Chondrocyte (in vitro differentiated cells): ENCODE measurements around the gene MYO16. TPM values are rescaled to one million over a fixed set of nuclear protein-coding genes. Genes with fewer than 3 reads are reported as not detected.

ENCODE experiments used
- DNase-seq: peaks from one replicate; pipeline ENCODE4 v3.0.0; 2021; ENCODE audit warnings: mixed read lengths, low spot score
- H3K27ac Mint-ChIP-seq: one replicate; pipeline ENCODE4 v1.8.0; 2021; ENCODE audit warnings: mild to moderate bottlenecking, moderate library complexity, mixed read lengths; ENCODE audit not compliant: unreplicated experiment
- H3K27me3 Mint-ChIP-seq: 2 replicates; pipeline ENCODE4 v1.8.0; 2021; ENCODE audit warnings: low read depth, mixed read lengths
- H3K36me3 Mint-ChIP-seq: 2 replicates; pipeline ENCODE4 v1.8.0; 2021; ENCODE audit warnings: low read depth, mixed read lengths
- H3K4me1 Mint-ChIP-seq: 2 replicates; pipeline ENCODE4 v1.8.0; 2021; ENCODE audit warnings: low read depth, mild to moderate bottlenecking, mixed read lengths
- H3K4me3 Mint-ChIP-seq: one replicate; pipeline ENCODE4 v1.8.0; 2021; ENCODE audit warnings: mild to moderate bottlenecking, moderate library complexity, mixed read lengths; ENCODE audit not compliant: unreplicated experiment
- H3K9me3 Mint-ChIP-seq: 2 replicates; pipeline ENCODE4 v1.8.0; 2021; ENCODE audit warnings: low read depth, mixed read lengths
- total RNA-seq: library from RNA; stranded (reverse); gene quantifications from 3 replicates; pipeline ENCODE4 v1.2.1, GENCODE V29; 2021
- TF ChIP-seq, protein P1 (sequence below): fragments of 200-600 bp; sonication (generic); IDR thresholded peaks from 2 replicates; pipeline ENCODE4 v1.5.0; 2021; ENCODE audit warnings: antibody characterized with exemption, mild to moderate bottlenecking, moderate library complexity

Gene MYO16
- total RNA-seq, 1 donor from 2014 or later = 0.12 TPM

DNA sequence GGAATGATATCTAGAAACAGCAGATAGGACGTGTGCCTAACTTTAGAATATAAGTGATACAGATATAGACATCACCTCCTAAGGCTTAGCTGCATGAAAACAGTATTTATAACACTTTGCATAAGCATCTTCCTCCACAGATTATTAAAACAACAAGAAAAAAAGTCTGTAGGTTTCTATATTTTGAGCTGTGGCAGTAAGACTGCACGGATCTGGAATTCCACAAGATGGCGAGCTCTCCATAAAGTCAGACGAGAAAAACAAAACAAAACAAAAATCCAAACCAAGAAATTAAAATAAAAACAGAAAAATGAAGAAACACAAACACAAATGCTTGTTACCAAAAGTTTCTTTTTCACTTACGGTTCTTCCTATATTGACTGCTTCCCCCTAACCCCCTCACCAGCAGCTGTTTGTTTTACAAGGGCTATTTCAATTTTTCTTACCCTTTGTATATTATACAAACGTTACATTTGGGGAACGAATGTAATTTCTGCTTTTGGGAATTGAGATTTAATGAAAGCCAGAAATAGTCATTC is 285.8 kb downstream of the MYO16 start:
- no peak for DNase-seq
- Mint-ChIP-seq H3K4me1 (peaks cover 52% of the 10 kb centered on the region), H3K27ac (peak overlapping the region; percentile 99), H3K27me3 (no peaks in the 10 kb centered on the region), H3K4me3 (peak overlapping the region; percentile 54), H3K9me3 (no peaks in the 10 kb centered on the region), H3K36me3 (no peaks in the 10 kb centered on the region)
- TF ChIP-seq, protein P1, sequence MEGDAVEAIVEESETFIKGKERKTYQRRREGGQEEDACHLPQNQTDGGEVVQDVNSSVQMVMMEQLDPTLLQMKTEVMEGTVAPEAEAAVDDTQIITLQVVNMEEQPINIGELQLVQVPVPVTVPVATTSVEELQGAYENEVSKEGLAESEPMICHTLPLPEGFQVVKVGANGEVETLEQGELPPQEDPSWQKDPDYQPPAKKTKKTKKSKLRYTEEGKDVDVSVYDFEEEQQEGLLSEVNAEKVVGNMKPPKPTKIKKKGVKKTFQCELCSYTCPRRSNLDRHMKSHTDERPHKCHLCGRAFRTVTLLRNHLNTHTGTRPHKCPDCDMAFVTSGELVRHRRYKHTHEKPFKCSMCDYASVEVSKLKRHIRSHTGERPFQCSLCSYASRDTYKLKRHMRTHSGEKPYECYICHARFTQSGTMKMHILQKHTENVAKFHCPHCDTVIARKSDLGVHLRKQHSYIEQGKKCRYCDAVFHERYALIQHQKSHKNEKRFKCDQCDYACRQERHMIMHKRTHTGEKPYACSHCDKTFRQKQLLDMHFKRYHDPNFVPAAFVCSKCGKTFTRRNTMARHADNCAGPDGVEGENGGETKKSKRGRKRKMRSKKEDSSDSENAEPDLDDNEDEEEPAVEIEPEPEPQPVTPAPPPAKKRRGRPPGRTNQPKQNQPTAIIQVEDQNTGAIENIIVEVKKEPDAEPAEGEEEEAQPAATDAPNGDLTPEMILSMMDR = peak; percentile 93

DNA sequence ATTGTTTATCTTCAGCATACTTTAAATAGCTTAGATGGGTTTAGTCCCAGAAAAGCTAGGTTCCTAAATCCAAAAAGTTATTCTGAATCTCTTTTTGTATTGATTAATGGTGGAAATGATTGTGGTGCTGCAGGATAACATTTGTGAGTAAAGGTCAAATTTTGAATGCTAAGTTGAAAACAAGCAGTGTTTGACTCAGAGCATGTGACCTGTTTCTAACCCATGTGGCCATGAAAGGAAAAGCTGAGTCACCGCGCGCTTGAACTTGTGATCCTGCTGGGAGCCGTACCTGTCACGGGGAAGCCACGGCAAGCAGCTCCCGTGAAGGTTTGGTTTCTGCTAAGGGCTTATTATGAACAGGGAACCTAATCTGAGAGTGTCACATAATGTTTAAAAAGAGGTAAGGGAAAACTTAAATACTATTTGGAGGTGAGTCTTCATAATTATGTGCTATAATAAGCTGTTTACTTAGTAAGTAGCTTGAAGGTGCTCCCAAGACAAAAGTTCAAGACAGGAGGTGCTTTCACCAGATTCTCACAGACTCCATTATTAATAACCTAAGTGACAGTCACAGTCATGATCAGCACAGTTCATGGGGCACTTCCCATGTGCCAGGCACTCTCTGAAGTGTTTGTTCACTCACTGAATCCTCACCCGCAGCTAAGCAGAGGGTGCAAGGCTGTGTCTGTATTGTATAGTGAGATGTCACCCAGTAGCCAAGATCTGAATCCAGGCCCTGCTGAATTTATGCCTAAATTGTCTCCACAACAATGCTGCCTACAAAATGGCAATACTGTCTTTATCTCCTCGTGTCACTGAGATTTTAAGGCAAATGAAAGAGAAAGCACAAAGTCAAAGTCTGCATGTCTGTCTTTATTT is 286.5 kb downstream of the MYO16 start:
- H3K27me3 Mint-ChIP-seq = no peaks in the 10 kb centered on the region
- H3K4me1 Mint-ChIP-seq = peaks cover 54% of the 10 kb centered on the region
- peak overlapping the region; percentile 54 for H3K4me3 Mint-ChIP-seq
- H3K36me3 Mint-ChIP-seq = no peaks in the 10 kb centered on the region
- TF ChIP-seq, protein P1 = no peak
- peak overlapping the region; percentile 99 for H3K27ac Mint-ChIP-seq
- H3K9me3 Mint-ChIP-seq = no peaks in the 10 kb centered on the region
- no peak for DNase-seq

DNA sequence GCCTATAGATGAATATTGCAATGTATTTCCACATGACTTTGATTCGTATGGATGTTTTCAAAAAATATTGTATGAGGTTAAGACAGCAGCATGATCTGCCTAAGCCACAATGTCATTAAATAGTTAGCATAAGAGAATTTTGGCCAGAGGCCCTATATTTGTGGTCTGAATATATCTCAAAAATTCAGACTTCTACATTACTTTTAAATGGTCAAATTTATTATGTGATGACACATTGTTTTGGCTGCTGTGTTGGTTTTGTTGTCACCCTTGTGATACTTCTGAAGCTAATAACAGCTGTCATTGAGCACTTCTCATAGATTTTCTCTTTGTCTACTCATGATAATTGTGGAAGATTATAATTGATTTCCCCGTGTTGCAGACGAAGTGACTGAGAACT is 288.2 kb downstream of the MYO16 start:
- TF ChIP-seq, protein P1 = no peak
- Mint-ChIP-seq H3K36me3 (no peaks in the 10 kb centered on the region), H3K9me3 (no peaks in the 10 kb centered on the region), H3K27ac (peak overlapping the region; percentile 53), H3K4me3 (no peak overlapping the region), H3K27me3 (no peaks in the 10 kb centered on the region), H3K4me1 (peaks cover 57% of the 10 kb centered on the region)
- DNase-seq = no peak

DNA sequence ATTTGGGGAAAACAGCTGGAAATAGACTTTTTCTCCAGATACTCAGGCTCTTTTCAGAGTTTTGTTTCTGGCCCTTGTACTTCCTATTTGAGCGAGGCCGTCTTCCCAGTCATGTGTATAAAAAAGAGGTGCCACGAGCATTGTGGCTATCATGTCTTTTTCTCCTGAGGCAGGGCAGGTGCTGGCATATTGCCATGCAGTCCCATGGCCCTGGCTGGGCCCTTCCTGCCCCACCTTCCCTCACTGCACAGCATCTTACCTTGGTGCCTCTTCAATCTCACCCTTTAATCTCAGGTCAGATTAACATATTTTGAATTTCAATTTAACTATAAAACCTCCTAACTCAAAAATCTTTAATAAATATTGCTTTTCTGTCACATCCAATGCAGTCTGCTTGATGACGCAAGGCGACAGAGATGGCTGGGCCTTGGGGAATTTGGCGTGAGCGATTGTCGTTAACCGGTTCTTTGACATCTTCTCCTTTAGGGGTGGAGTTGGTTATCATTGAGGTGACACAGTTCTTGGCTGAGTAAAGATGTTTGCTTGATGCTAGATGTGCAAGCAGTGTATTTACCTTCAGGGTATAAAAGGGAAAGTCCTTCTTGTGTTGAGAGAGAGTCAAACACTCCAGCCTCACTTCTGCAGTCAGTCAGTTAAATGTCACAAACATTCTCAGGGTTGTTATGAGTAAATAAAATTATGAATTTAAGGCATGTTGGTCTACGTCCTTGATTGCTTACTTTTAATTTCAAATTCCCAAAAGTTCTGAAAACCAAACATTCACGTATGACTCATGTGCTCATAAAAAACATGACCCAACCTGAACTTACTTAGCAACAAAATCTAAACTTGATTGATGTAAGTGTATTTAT is 289.9 kb downstream of the MYO16 start:
- Mint-ChIP-seq H3K36me3 (no peaks in the 10 kb centered on the region), H3K27me3 (no peaks in the 10 kb centered on the region), H3K4me3 (no peak overlapping the region), H3K4me1 (peaks cover 56% of the 10 kb centered on the region), H3K27ac (peak overlapping the region; percentile 49), H3K9me3 (no peaks in the 10 kb centered on the region)
- TF ChIP-seq, protein P1 = no peak
- DNase-seq = no peak

DNA sequence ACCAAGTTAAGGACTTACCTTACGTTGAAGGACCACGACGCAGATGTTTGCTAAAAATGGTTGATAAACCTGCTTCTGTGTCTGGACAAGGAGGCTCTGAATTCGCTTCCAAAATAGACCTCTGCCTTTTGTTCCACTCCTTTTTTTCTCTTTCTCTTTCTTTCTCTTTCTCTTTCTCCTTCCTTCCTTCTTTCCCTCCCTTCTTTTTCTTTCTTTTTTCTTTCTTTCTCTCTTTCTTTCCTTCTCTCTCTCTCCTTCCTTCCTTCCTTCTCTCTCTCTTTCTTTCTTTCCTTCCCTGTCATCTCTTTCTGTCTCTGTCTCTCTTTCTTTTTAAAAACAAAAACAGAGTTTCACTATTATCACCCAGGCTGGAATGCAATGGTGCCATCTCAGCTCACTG is 290.7 kb downstream of the MYO16 start:
- no peak for DNase-seq
- H3K4me1 Mint-ChIP-seq = peaks cover 47% of the 10 kb centered on the region
- H3K27ac Mint-ChIP-seq = no peak overlapping the region
- no peaks in the 10 kb centered on the region for H3K9me3 Mint-ChIP-seq
- H3K4me3 Mint-ChIP-seq = no peak overlapping the region
- TF ChIP-seq, protein P1 = no peak
- H3K36me3 Mint-ChIP-seq = no peaks in the 10 kb centered on the region
- no peaks in the 10 kb centered on the region for H3K27me3 Mint-ChIP-seq
